ENCODE results near the gene CYP4A22. TPM values are rescaled to one million over a fixed set of nuclear protein-coding genes. Genes with fewer than 3 reads are reported as not detected.
A peak's percentile ranks its signal among the peaks of the same experiment; 100 is the strongest.
"Not testable (repeated sequence)": the region's sequence is repeated elsewhere in the genome, so short reads cannot be mapped to it uniquely, and the experiment has no call there.

CYP4A22 gene, protein sequence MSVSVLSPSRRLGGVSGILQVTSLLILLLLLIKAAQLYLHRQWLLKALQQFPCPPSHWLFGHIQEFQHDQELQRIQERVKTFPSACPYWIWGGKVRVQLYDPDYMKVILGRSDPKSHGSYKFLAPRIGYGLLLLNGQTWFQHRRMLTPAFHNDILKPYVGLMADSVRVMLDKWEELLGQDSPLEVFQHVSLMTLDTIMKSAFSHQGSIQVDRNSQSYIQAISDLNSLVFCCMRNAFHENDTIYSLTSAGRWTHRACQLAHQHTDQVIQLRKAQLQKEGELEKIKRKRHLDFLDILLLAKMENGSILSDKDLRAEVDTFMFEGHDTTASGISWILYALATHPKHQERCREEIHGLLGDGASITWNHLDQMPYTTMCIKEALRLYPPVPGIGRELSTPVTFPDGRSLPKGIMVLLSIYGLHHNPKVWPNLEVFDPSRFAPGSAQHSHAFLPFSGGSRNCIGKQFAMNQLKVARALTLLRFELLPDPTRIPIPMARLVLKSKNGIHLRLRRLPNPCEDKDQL
- total RNA-seq (2022) (not detected in 2 replicates), Bru-seq, nascent RNA (percentile 10 among the genes with signal in this experiment), BruChase-seq, experiment 1, labeled RNA remaining after a 2-hour chase (percentile 10 among the genes with signal in this experiment), BruChase-seq, experiment 2, labeled RNA remaining after a 6-hour chase (not detected)
- long read RNA-seq, result 0 reads

DNA sequence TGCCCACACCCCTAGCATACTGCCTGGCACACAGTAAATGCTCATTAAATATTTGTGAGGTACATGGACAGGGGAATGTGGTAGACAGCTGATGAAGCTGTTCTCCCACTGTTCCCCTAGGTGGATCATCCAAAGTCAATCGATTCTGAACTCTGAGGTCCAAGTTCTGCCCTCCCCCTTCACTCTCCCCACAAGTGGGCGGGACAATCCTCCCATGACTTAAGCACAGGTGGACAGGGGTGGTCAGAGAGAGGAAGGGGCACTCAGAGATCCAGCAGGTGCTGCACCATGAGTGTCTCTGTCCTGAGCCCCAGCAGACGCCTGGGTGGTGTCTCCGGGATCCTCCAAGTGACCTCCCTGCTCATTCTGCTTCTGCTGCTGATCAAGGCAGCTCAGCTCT lies at the start of gene CYP4A22:
Gene CYP4A22 (plus strand): TSS at position 244 of the 400 bp plus-strand sequence. CDS start 45 bp downstream, at position 289.
- no peaks in the 10 kb centered on the region for H3K4me1 ChIP-seq
- Mint-ChIP-seq H3K27me3 (ENCODE audit: insufficient read depth, unreplicated experiment) (peaks cover 6% of the 10 kb centered on the region), H3K9me3 (ENCODE audit: unreplicated experiment) (peaks cover 9% of the 10 kb centered on the region), H3K4me3 (ENCODE audit: unreplicated experiment) (no peak within 1 kb of the TSS), H3K27ac (ENCODE audit: unreplicated experiment) (no peak within 1 kb of the TSS), H3K36me3 (ENCODE audit: insufficient read depth, unreplicated experiment) (no peaks in the 10 kb centered on the region), H3K4me1 (ENCODE audit: low read depth, unreplicated experiment) (no peaks in the 10 kb centered on the region)
- H3K27me3 ChIP-seq (replicated peaks; ENCODE audit: control insufficient read depth, insufficient read depth, low read length), result no peaks in the 10 kb centered on the region
- no peaks in the 10 kb centered on the region for H3K9me3 ChIP-seq
- CTCF ChIA-PET, result no interaction called here
- POLR2A ChIA-PET, result no interaction called here
- no peak within 1 kb of the TSS for H3K4me3 ChIP-seq (ENCODE audit: low read depth, low read length)
- H3K36me3 ChIP-seq (ENCODE audit: control insufficient read depth, insufficient read depth, low read length), result no peaks in the 10 kb centered on the region
- intact Hi-C loops (cut with micrococcal nuclease; ENCODE audit: unreplicated experiment), result no loop called here
- DNase-seq, result no peak
- no TSS peak for BruUV-seq (replicated peaks)
- TF ChIP-seq, protein P1, sequence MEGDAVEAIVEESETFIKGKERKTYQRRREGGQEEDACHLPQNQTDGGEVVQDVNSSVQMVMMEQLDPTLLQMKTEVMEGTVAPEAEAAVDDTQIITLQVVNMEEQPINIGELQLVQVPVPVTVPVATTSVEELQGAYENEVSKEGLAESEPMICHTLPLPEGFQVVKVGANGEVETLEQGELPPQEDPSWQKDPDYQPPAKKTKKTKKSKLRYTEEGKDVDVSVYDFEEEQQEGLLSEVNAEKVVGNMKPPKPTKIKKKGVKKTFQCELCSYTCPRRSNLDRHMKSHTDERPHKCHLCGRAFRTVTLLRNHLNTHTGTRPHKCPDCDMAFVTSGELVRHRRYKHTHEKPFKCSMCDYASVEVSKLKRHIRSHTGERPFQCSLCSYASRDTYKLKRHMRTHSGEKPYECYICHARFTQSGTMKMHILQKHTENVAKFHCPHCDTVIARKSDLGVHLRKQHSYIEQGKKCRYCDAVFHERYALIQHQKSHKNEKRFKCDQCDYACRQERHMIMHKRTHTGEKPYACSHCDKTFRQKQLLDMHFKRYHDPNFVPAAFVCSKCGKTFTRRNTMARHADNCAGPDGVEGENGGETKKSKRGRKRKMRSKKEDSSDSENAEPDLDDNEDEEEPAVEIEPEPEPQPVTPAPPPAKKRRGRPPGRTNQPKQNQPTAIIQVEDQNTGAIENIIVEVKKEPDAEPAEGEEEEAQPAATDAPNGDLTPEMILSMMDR (IDR thresholded peaks at IDR 0.05; ENCODE audit: insufficient read depth in 1 of 2, low read depth in 1 of 2, low read length in 1 of 2, severe bottlenecking in 1 of 2, unreplicated experiment in 1 of 2), result no peak

DNA sequence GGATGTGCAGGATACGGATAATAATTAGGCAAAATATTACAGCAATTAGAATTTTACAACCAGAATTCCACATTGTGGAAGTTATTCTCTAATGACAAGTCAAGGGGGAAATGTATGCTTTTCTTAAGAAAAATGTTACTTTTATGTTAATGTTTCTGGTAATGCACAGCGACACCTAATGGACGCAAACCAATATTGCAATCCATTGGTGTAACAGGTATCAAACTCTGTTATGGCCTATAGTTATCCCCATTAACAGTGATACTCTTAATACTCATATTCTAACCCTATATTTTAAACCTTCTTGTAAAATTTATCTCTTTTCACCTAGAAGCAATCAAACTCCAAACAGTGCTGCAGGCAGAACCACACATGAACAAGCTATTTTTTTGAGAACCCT lies 47.9 kb upstream of the CYP4A22 start:
- H3K36me3 ChIP-seq (ENCODE audit: control insufficient read depth, insufficient read depth, low read length); H3K36me3 Mint-ChIP-seq (ENCODE audit: insufficient read depth, unreplicated experiment); H3K4me3 ChIP-seq (ENCODE audit: low read depth, low read length); H3K4me3 Mint-ChIP-seq (ENCODE audit: unreplicated experiment); H3K27ac Mint-ChIP-seq (ENCODE audit: unreplicated experiment); H3K27me3 ChIP-seq (replicated peaks; ENCODE audit: control insufficient read depth, insufficient read depth, low read length); BruUV-seq (replicated peaks); CTCF ChIA-PET; intact Hi-C loops (cut with micrococcal nuclease; ENCODE audit: unreplicated experiment); POLR2A ChIA-PET; H3K27me3 Mint-ChIP-seq (ENCODE audit: insufficient read depth, unreplicated experiment); H3K4me1 ChIP-seq; H3K9me3 Mint-ChIP-seq (ENCODE audit: unreplicated experiment); H3K9me3 ChIP-seq; H3K4me1 Mint-ChIP-seq (ENCODE audit: low read depth, unreplicated experiment): not testable (repeated sequence)
- peak in 1 of 2 experiments; percentile 38 for DNase-seq
- TF ChIP-seq, protein P1 (IDR thresholded peaks at IDR 0.05; ENCODE audit: insufficient read depth in 1 of 2, low read depth in 1 of 2, low read length in 1 of 2, severe bottlenecking in 1 of 2, unreplicated experiment in 1 of 2), result peak; percentile 20 to 47

DNA sequence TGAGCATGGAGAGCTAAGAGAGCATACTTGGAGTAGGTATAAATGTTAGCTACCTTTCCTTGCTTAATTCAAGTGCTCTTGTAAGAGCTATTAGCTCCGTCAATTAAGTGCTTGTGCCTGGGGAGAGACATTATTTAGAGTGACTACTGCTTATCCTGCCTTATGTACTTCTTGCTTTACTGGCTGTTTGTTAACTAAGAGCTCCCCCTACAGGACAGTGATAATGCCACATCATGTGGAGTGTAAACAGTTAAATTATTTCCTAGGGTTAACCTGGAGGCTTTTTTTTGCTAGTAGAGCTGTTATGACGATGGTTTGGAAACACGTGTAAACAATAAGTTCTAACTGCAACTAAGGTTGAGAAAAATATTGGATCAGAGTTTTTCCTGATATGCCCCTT lies 45.8 kb upstream of the CYP4A22 start:
- CTCF ChIA-PET, result interaction anchor here (0.6 kb wide), 1 partner anchor 344 kb away, joined by 4 read pairs; no protein-coding TSS in a partner anchor
- H3K4me1 Mint-ChIP-seq (ENCODE audit: low read depth, unreplicated experiment); BruUV-seq (replicated peaks); H3K9me3 ChIP-seq; H3K27ac Mint-ChIP-seq (ENCODE audit: unreplicated experiment); H3K27me3 Mint-ChIP-seq (ENCODE audit: insufficient read depth, unreplicated experiment); H3K4me3 ChIP-seq (ENCODE audit: low read depth, low read length); DNase-seq; H3K36me3 Mint-ChIP-seq (ENCODE audit: insufficient read depth, unreplicated experiment); H3K36me3 ChIP-seq (ENCODE audit: control insufficient read depth, insufficient read depth, low read length); H3K9me3 Mint-ChIP-seq (ENCODE audit: unreplicated experiment); intact Hi-C loops (cut with micrococcal nuclease; ENCODE audit: unreplicated experiment); H3K27me3 ChIP-seq (replicated peaks; ENCODE audit: control insufficient read depth, insufficient read depth, low read length); H3K4me1 ChIP-seq; POLR2A ChIA-PET; H3K4me3 Mint-ChIP-seq (ENCODE audit: unreplicated experiment): not testable (repeated sequence)

Measured in Caco-2 (cell line).